HCT116 (cell line): ENCODE measurements around the gene IL36RN. TPM values are rescaled to one million over a fixed set of nuclear protein-coding genes. Genes with fewer than 3 reads are reported as not detected.

Source experiments
- ATAC-seq: fragments of 200-7000 bp; cut with Tn5 transposase; 2 replicates; pipeline ENCODE4 v1.9.1; 2020; ENCODE audit warnings: mild to moderate bottlenecking, moderate library complexity
- BruUV-seq: library from RNA; stranded (reverse); fragments of 400-500 nt; replicated peaks from 2 replicates; lab custom pipeline; 2021; lab: Mats Ljungman, UMichigan
- CTCF ChIA-PET: fragments of 300-600 bp; sonication (Branson Sonifier 250); formaldehyde crosslinking; loops from one replicate; lab custom pipeline; 2021; ENCODE audit warnings: antibody characterized with exemption; lab: Charles Lee
- POLR2A ChIA-PET: fragments of 300-600, 350-600 bp; sonication (Branson Sonifier 250); formaldehyde crosslinking; loops from one replicate; lab custom pipeline; 2021; ENCODE audit warnings: antibody characterized with exemption; lab: Charles Lee
- RAD21 ChIA-PET, 2 experiments: fragments of 300-600 bp; sonication (Branson Sonifier 250); formaldehyde crosslinking; loops; one replicate each; lab custom pipeline; 2023; ENCODE audit warnings: low total read pairs in 2 of 2; ENCODE audit not compliant: uncharacterized antibody in 2 of 2, unreplicated experiment in 2 of 2, low non-redundant PET in 1 of 2; lab: Charles Lee
- DNase-seq: peaks from one replicate; pipeline ENCODE4 v3.0.0-alpha.2; 2010; ENCODE audit warnings: low read depth, low spot score
- H2AFZ ChIP-seq: fragments of 200-600 bp; shearing (Covaris generic), sonication (generic); 2 replicates; pipeline ENCODE4 v1.6.1; 2017; ENCODE audit warnings: low read depth, mixed run types, mixed read lengths, antibody characterized with exemption, low read length; ENCODE audit not compliant: poor library complexity, severe bottlenecking
- H3K27ac ChIP-seq: 2 replicates; pipeline ENCODE4 v1.5.1; 2012; ENCODE audit warnings: low read depth, low read length
- H3K27me3 ChIP-seq: fragments of 200-600 bp; sonication (generic); 2 replicates; pipeline ENCODE4 v1.6.1; 2016; ENCODE audit warnings: mixed run types, low read length, mixed read lengths; ENCODE audit not compliant: insufficient read depth
- H3K36me3 ChIP-seq, 2 experiments: fragments of 200-500 bp in 1 of 2; fragments of 200-600 bp in 1 of 2; sonication (Bioruptor generic) in 1 of 2; sonication (generic) in 1 of 2; 2 replicates each; pipeline versions ENCODE4 v1.5.1 to v1.6.1; 2014 to 2016; ENCODE audit warnings: low read length in 2 of 2, inconsistent platforms in 1 of 2, mixed read lengths in 1 of 2, mixed run types in 1 of 2; ENCODE audit not compliant: insufficient read depth in 2 of 2, control insufficient read depth in 1 of 2
- H3K4me1 ChIP-seq, 2 experiments: fragments of 200-600 bp in 1 of 2; sonication (generic) in 1 of 2; 2 replicates each; pipeline versions ENCODE4 v1.5.1 to v1.6.1; 2012 to 2017; ENCODE audit warnings: low read length in 2 of 2, inconsistent platforms in 1 of 2, mild to moderate bottlenecking in 1 of 2, mixed read lengths in 1 of 2, mixed run types in 1 of 2, moderate library complexity in 1 of 2; ENCODE audit not compliant: insufficient read depth in 2 of 2, control insufficient read depth in 1 of 2
- H3K4me2 ChIP-seq: fragments of 200-600 bp; sonication (generic); 2 replicates; pipeline ENCODE4 v1.6.1; 2017; ENCODE audit warnings: mixed run types, low read length, mixed read lengths
- H3K4me3 ChIP-seq, 2 experiments: fragments of 200-600 bp in 1 of 2; sonication (generic) in 1 of 2; replicated peaks in 1 of 2; 2 replicates each; pipeline ENCODE4 v1.5.1; 2011 to 2016; ENCODE audit warnings: low read length in 2 of 2, control low read depth in 1 of 2, low read depth in 1 of 2, mild to moderate bottlenecking in 1 of 2, mixed read lengths in 1 of 2, mixed run types in 1 of 2
- H3K79me2 ChIP-seq: fragments of 200-600 bp; sonication (generic); 2 replicates; pipeline ENCODE4 v1.6.1; 2017; ENCODE audit warnings: mild to moderate bottlenecking, mixed run types, low read length, moderate library complexity, mixed read lengths; ENCODE audit not compliant: insufficient read depth
- H3K9ac ChIP-seq: fragments of 200-600 bp; sonication (generic); 2 replicates; pipeline ENCODE4 v1.6.1; 2016; ENCODE audit warnings: low read length, mixed read lengths
- H3K9me2 ChIP-seq: fragments of 200-600 bp; sonication (generic), shearing (Covaris generic); 2 replicates; pipeline ENCODE4 v1.6.1; 2017; ENCODE audit warnings: mixed run types, mild to moderate bottlenecking, moderate library complexity; ENCODE audit not compliant: insufficient read depth
- H3K9me3 ChIP-seq, 2 experiments: fragments of 200-500 bp in 1 of 2; fragments of 200-600 bp in 1 of 2; sonication (Bioruptor generic) in 1 of 2; sonication (generic) in 1 of 2; 2 replicates each; pipeline ENCODE4 v1.6.1; 2014 to 2017; ENCODE audit warnings: low read length in 2 of 2, mixed read lengths in 2 of 2, inconsistent platforms in 1 of 2, low read depth in 1 of 2, mild to moderate bottlenecking in 1 of 2, mixed run types in 1 of 2, moderate library complexity in 1 of 2; ENCODE audit not compliant: control insufficient read depth in 1 of 2, insufficient read depth in 1 of 2
- H4K20me1 ChIP-seq: fragments of 200-600 bp; sonication (generic), shearing (Covaris generic); 2 replicates; pipeline ENCODE4 v1.6.1; 2017; ENCODE audit warnings: mixed run types, mild to moderate bottlenecking, moderate library complexity; ENCODE audit not compliant: insufficient read depth
- CEBPB ChIP-seq: IDR thresholded peaks from 2 replicates; pipeline ENCODE4 v1.6.1; 2012; ENCODE audit warnings: low read depth
- CTCF ChIP-seq, 3 experiments: fragments of 200-600 bp in 1 of 3; sonication (generic) in 1 of 3; IDR thresholded peaks in 2 of 3; conservative IDR thresholded peaks in 1 of 3; 2 replicates each; pipeline ENCODE4 v1.5.1; 2012 to 2017; ENCODE audit warnings: low read depth in 2 of 3, low read length in 2 of 3, antibody characterized with exemption in 1 of 3, borderline replicate concordance in 1 of 3, control low read depth in 1 of 3, mild to moderate bottlenecking in 1 of 3, mixed read lengths in 1 of 3, mixed run types in 1 of 3, moderate library complexity in 1 of 3; ENCODE audit not compliant: insufficient read depth in 1 of 3
- EZH2 ChIP-seq: fragments of 200-600 bp; sonication (generic); IDR thresholded peaks from 2 replicates; pipeline ENCODE4 v1.6.1; 2017; ENCODE audit warnings: antibody characterized with exemption, mixed run types
- POLR2A ChIP-seq: IDR thresholded peaks from 2 replicates; pipeline ENCODE4 v1.7.0; 2011; ENCODE audit warnings: borderline replicate concordance; ENCODE audit not compliant: insufficient read depth, insufficient read length; ENCODE audit errors: extremely low read depth
- RAD21 ChIP-seq: IDR thresholded peaks from 2 replicates; pipeline ENCODE4 v1.6.1; 2012; ENCODE audit warnings: low read depth, mild to moderate bottlenecking
- REST ChIP-seq: IDR thresholded peaks from 2 replicates; pipeline ENCODE4 v1.6.1; 2012; ENCODE audit warnings: low read depth
- SP1 ChIP-seq: IDR thresholded peaks from 2 replicates; pipeline ENCODE4 v1.6.1; 2012; ENCODE audit warnings: low read depth
- SRF ChIP-seq: IDR thresholded peaks from 2 replicates; pipeline ENCODE4 v1.6.1; 2012; ENCODE audit warnings: low read depth
- TCF7L2 ChIP-seq: IDR thresholded peaks from 2 replicates; pipeline ENCODE4 v1.7.0; 2011; ENCODE audit warnings: borderline replicate concordance, inconsistent platforms; ENCODE audit not compliant: insufficient read depth, insufficient read length; ENCODE audit errors: extremely low read depth
- ZBTB33 ChIP-seq: IDR thresholded peaks from 2 replicates; pipeline ENCODE4 v1.6.1; 2011; ENCODE audit warnings: mild to moderate bottlenecking, low read length, moderate library complexity; ENCODE audit not compliant: insufficient replicate concordance; ENCODE audit errors: extremely low read depth
- ZFX ChIP-seq: fragments of 450-650 bp; IDR thresholded peaks from 2 replicates; pipeline ENCODE4 v1.6.1; 2017
- ZNF274 ChIP-seq: fragments of 200-500 bp; sonication (Bioruptor generic); IDR thresholded peaks from 2 replicates; pipeline ENCODE4 v1.6.1; 2014; ENCODE audit warnings: mild to moderate bottlenecking, low read depth, low read length, inconsistent platforms
- intact Hi-C: fragments of 100-400 bp; cut with micrococcal nuclease; formaldehyde crosslinking; loops from 2 replicates; pipeline ENCODE4 v1.10.0; 2022
- total RNA-seq: library from RNA; stranded (reverse); gene quantifications from one replicate; pipeline ENCODE4 v1.2.1, GENCODE V29; 2021; ENCODE audit not compliant: unreplicated experiment

Gene IL36RN
- total RNA-seq, 1 experiment from 2014 or later: not detected

GRCh38 chr2:113046465-113046864, 12.5 kb upstream of the IL36RN start:
- POLR2A ChIA-PET: no interaction called here
- intact Hi-C loops: no loop called here
- no peak overlapping the region for H3K27ac ChIP-seq
- H3K9ac ChIP-seq: no peak overlapping the region
- H3K36me3 ChIP-seq: no peaks in the 10 kb centered on the region
- no peaks in the 10 kb centered on the region for H3K9me2 ChIP-seq
- TF ChIP-seq RAD21 (no peak), TCF7L2 (no peak), SP1 (no peak), CTCF (IDR thresholded peaks at IDR 0.05 in 2 of 3, conservative IDR thresholded peaks at IDR 0.05 in 1 of 3; ENCODE audit: borderline replicate concordance in 1 of 3, insufficient read depth in 1 of 3, low read depth in 2 of 3, low read length in 2 of 3) (no peak), SRF (no peak), CEBPB (no peak), ZBTB33 (no peak), REST (no peak), EZH2 (no peak), ZFX (no peak), ZNF274 (no peak), POLR2A (no peak)
- BruUV-seq: no TSS peak
- H3K27me3 ChIP-seq: no peaks in the 10 kb centered on the region
- RAD21 ChIA-PET: no interaction called here
- DNase-seq (no peak), ATAC-seq (no peak)
- no peaks in the 10 kb centered on the region for H3K79me2 ChIP-seq
- no peak overlapping the region for H3K4me3 ChIP-seq
- H3K9me3 ChIP-seq: 0 out of 4 replicates have a peak, but pooled peaks cover 0 to 3% of the 10 kb centered on the region in 2 experiments
- H3K4me2 ChIP-seq: no peak overlapping the region
- H2AFZ ChIP-seq: no peak overlapping the region
- no peaks in the 10 kb centered on the region for H3K4me1 ChIP-seq
- CTCF ChIA-PET: no interaction called here
- H4K20me1 ChIP-seq: no peaks in the 10 kb centered on the region
